ENCODE data around the gene CERS1.

Gene CERS1

DNA sequence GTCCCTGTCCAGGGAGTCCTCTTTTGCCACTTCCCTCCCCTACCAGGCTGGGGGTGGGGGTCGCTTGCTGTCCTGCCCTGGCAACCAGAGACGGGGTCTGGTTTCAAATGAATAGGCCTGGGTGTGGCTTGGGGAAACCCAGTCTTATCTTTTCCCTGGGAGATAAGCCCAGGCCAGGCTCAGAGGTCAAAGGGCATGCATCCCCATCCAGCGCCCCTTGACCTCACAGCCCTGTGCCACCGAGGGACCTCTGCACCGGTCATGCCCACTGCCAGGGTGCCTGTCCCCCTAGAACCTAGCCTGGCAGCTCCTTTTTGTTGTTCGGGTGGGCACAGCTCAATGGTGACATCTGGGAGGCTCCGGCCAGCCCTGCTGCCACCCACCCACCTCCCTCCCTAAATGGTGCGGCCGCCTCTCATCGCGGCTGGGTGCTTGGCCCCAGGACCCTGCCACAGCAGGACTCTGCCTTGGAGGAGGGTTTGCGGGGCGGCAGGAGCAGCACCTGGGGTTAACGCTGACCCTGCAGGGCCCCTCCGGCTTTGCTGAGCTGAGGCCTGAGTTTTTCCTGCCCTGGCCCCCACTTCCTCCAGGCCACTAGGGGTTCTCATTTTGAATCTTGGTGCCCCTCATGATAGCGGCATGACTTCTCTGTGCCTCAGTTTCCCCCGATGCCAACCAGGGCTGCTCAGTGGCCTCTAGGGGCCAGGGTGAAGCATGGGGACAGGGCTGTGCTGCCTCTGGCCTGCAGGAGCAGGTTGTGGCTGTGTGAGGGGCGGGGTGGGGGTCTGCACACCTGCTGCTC, 2.9 kb upstream of the CERS1 start:
- no peak for DNase-seq (ENCODE audit: low spot score)

DNA sequence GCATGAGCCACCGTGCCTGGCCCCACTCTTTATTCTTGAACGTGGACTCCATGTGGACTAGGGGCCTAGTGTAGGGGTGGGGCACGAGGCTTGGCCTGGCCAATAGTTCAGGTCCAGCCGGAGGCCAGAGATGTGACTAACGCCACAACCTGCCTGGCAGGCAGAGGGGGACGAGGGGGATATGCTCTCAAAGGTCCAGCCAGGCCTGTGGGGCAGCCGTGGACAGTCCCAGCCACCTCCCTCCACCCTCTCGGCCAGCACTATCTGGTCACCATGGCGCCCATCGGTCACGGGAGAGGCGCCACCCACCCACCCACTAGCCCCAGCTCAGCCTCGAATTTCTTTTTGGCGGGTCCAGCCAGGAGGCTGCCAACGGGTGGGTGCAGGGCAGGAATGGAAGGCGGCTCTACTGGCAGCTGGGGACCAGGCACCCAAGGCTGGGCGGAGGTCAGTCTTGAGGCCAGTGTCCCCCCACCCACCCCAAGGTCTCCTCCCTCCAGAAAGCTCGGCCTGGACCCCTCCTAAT, 2.2 kb upstream of the CERS1 start:
- DNase-seq (ENCODE audit: low spot score): no peak

DNA sequence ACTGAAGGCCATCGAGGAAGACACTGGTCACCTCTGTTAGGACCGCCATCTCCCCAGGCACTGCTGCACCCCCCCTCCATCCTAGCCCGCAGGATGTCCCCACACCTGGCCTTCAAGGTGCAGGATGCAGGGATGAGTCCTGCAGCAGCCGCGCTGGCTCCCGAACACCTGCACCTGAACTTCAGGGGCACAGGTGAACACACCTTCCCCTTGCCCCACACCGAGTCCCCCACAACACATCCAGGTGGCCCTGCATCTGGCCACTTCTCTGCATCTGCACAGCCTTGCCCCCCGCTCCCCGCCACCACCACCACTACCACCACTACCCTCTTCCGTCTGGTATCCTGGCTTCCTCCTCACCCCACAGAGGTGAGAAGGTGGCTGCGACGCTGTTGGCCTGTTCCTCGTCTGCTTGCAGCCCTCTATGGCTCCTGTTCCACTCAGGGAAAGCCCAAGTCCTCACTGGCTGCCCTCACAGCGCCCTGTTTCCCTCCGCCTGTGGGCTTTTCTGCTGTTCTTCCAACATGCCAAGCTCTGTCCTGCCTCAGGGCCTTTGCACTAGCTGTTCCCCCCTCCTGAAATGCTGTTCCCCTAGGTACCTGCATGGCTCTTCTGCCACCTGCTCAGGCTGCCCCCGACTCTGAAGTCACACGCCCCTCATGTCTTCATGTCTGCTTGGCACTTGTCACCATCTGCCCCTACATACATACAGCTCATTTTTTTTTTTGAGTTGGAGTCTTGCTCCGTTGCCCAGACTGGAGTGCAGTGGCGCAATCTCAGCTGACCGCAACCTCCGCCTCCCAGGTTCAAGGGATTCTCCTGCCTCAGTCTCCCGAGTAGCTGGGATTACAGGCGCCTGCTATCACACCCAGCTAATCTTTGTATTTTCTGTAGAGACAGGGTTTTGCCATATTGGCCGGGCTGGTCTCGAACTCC, 1.4 kb upstream of the CERS1 start:
- no peak for DNase-seq (ENCODE audit: low spot score)

DNA sequence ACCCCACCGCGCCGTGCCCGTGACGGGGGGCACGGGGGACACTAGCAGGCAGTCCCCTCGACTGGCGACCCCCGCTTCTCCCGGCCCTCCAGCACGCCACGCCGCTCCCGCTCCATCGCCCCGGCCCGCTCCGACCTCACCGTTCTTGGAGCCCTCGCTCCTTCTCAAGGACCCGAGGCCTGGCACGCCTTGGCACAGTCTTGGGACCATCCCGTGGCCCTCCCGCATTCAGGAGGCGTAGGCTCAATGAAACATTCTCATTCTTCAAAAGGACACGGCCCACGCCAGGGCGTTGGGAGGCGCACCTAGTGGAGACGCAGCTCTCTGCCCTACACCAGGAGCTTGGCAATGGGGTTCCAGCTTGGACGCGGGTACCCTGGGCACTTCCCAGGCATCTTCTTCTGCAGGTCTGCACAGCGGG, 473 bp upstream of the CERS1 start:
- DNase-seq (ENCODE audit: low spot score): no peak

DNA sequence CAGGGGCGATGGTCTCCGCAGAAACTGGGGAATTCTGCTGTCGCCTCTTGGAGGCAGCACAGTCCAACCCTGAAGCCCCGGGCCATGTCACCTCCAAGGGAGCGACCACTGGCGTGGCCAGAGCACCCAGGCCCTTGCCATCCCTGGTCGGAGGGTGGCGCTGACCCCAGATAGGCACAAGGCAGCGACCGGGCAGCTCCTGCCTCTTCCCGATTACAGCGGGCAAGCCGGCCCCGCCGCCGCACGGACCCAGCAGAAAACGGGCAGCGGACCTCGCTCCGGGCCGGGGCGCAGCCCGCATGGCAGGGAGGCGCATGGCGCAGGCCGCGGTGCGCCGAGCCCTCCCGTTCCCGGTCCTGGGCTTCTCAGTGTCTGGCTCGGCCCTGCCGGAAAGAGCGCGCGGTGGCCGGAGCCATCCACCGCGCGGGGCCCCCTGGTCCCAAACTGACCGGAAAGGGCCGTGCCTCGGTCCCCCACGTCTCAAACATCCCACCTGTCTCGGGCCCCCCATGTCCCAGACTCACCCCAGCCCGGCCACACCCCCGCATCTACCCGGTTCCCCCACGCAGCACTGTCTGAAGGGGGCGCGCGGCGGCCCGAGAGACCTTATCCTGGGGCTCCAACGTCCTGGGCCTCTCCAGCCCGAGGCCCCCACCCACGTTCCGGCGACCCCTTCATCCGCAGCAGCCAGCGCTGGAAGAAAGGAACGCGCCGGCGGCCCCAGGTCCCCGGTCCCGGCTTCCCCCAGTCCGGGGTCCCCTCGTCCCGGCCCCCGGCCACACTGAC, 727 bp downstream of the CERS1 start:
- no peak for DNase-seq (ENCODE audit: low spot score)

DNA sequence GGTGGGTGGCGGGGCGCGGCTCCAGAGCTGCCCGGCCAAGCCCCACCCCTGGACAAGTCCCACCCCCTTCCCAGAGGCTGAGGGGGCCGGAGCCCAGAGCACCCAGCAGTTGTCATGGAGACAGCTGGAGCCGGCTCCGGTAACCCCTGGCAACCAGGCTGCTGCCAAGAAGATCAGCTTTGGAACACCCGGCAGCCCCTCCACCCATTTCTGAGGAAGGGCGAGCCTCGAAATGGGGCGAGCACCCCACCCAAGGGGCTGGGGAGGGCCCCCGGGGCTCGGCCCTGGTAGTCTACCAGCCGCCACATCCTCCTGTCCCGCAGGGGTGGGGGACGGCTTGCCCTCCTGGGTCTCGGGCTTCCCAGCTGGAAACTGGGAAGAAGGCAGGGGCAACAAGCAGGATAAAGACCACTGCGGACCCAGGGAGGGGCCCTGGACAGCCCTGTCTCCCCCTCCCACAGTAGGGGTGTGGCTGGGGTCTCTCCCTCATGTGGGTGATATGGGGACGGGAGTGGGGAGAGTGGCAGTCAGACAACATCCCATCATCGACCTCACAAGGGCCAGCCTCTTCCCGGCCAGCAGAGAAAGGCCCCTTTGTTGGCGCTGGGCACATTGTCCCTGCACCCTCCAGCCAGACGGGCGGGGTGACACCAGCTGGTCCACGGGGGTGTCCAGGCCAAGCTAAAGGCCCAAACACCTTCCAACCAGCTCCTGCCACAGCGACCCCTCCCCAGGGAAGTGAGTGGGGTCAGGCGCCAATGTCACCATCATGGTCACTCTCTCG, 1.5 kb downstream of the CERS1 start:
- DNase-seq (ENCODE audit: low spot score): no peak

DNA sequence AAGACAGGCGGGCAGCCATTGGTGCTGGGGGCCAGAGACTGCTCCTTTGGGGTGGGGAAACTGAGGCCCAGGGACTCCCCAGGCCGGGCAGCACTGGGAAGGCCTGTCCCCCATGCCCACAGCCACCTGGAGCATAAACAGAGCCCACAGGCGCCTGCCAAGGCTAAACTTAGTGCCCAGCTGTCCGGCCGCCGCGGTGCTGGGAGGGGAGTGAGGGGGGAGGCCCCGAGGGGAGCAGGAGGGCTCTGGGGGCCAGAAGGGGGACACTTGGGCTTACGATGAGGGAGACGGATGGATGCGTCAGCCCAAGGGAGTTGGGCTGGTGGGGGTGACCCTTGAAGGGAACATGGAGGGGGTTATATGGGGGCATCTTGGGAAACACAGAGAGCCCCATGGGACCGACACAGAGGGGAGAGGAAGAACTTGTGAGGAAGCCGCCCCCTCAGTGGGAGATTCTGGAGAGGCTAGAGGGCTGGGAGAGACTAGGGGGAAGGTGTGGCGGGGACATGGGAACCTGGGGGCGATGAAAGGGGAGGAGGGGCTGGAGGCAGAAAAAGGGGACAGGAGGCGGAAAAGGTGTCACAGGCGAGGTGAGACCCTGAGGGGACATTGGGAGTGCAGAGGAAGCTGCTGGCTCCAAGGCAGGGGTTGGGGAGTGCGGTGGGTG, 2.2 kb downstream of the CERS1 start:
- DNase-seq (ENCODE audit: low spot score): no peak

DNA sequence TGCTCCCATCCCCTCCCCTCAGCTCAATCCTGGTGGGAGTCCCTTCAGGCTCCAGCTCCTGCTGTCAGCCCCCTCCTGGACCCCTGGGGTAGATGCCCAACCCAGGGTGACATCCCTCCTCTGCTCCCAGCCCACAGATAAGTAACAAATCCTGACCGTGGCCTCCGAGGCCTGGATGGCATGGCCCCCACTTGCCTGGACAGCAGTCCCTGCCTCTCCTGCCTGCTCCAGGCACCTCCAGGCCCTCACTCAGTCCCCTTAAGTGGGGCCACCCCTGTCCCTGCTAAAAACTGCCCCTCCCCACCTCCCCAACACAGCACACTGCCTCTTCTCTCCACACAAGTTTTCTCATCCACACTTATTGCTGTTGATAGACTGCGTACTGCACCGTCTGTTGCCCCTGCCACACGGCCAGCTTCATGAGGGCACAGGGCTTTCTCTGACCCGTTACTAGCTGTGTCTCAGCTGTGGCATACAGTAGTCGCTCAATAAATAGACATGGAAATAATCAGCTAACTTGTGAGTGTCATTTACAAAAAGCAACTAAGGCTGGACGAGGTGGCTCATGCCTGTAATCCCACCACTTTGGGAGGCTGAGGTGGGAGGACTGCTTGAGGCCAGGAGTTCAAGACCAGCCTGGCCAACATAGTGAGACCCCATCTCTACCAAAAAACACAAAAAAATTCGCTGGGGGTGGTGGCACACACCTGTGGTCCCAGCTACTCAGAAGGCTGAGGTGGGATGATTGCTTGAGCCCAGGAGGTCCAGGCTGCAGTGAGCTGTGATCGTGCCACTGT, 5.8 kb downstream of the CERS1 start:
- no peak for DNase-seq (ENCODE audit: low spot score)

DNA sequence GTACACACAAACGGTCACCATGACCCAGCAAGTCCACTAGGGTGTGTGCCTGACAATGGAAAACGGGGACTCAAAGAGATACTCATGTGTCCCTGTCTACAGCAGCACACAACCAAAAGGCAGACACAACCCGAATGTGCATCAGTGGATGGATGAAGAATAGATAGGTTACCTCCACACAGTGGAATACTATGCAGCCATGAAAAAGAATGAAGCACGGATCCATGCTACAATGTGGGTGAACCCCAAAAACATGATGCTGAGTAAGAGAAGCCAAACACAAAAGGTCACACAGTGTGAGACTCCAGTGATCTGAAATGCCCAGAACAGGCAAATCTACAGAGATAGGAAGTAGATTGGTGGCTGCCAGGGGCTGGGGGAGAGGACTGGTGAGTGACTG, 9.0 kb downstream of the CERS1 start:
- no peak for DNase-seq (ENCODE audit: low spot score)

DNA sequence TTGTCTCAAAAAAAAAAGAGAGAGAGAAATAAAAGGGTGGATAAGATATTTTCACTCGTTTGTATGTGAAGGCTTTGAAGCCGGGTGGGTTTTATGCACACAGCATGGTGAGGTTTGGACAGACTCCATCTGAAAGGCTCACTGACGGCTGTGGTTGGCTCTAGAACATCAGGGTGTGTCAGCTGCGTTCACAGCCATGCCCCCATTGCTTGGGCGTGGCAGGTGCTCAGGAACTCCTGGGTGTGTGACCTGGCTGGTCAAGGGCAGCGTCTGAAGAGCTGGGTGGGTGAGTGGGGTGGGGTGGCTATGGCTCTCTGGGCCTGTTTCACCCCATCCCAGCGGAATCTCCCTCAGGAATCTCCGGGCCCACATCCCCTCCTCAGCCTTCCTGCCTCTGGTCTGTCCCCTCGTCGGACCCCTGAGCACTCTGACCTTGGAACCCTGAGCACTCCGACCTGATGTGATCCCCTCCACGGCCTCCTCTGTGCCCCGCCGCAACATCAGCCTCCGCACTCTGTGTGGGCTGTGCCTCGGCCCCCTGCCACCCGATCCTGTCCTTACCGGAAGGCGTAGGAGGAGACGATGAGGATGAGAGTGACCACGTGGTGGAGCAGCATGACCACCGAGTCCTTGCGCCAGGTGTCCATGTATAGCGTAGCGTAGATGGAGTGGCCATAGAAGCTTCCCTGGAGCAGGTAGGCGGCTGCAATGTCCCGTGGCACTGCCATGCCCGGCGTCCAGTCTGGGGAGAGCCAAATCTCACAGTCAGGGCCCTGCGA, 12.2 kb downstream of the CERS1 start:
- no peak for DNase-seq (ENCODE audit: low spot score)

DNA sequence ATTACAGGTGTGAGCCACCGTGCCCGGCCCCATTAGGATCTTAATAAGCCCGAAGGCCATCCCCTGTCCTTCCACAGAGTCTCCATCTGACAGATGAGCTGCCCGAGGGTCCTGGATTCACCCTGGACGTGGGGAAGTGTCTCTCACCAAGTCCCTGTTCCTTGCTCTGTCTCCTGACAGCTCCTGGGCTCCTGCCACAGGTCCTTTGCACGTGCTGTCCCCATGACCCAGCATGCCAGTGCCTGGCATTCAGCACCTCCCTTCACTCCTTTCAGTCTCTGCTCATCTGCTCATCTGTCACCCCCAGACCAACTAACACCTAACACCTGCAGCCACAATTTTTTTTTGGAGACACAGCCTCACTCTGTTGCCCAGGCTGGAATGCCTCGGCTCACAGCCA, 14.5 kb downstream of the CERS1 start:
- no peak for DNase-seq (ENCODE audit: low spot score)

DNA sequence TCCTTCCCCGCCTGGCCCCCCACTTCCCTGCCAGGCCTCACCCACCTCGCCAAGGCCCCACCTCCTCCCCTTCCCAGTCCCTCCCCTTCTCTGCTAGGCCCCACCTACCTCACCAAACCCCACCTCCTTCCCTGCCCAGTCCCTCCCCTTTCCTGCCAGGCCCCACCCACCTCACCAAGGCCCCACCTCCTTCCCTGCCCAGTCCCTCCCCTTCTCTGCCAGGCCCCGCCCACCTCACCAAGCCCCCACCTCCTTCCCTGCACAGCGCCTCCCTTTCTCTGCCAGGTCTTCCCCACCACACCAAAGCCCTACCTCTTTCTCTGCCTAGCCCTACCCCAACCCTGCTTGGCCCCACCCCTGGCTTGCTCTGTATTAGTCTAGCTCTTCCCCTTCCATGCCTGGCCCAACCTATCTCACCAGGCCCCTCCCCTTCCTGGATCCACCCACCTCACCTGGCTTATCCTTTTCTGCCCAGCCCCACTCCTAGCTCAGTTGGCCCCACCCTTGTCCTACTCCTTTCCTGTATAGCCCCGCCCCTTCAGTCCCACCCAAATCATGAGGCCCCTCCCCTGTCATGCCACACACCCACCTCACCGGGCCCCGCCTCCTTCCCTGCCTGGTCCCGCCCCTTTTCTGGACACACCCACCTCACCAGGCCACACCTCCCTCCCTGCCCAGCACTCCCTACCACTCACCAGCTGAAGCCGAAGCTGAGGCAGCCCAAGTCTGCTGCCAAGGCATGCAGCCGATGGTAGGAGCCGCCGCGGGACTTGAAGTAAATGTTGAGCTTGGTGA, 16.2 kb downstream of the CERS1 start:
- DNase-seq (ENCODE audit: low spot score): peak; percentile 71

DNA sequence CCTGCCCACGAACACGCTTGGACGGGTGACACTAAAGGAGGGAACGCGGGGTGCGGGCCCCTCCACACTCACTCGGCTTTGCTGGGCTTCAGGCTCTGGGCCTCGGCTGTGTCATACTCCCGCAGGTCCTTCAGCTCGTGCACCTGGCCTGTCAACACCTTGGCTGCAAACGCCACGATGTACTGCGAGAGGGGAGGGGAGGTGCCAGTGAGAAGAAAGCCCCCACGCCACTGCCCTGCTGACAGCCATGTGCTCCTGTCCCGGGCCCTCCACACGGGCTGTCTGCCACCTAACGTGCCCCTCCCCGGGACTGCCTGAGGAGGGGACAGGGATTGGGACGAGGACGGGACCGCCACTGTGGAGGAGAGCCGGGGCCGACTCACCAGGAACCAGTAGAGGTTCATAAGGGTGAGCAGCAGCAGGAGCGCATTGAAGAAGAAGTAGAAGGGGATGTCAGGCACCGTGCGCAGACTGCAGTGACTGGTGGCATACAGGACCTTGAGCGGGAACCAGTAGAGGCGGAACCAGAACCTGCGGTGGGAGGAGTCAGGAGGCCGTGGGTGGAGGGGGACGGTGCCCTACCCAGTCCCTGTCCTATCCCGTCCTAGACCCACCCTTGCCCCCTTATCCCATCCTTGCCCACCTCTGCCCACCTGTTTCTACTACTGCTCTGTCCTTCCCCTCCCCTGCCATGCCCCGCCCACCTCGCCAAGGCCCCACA, 16.9 kb downstream of the CERS1 start:
- DNase-seq (ENCODE audit: low spot score): no peak

DNA sequence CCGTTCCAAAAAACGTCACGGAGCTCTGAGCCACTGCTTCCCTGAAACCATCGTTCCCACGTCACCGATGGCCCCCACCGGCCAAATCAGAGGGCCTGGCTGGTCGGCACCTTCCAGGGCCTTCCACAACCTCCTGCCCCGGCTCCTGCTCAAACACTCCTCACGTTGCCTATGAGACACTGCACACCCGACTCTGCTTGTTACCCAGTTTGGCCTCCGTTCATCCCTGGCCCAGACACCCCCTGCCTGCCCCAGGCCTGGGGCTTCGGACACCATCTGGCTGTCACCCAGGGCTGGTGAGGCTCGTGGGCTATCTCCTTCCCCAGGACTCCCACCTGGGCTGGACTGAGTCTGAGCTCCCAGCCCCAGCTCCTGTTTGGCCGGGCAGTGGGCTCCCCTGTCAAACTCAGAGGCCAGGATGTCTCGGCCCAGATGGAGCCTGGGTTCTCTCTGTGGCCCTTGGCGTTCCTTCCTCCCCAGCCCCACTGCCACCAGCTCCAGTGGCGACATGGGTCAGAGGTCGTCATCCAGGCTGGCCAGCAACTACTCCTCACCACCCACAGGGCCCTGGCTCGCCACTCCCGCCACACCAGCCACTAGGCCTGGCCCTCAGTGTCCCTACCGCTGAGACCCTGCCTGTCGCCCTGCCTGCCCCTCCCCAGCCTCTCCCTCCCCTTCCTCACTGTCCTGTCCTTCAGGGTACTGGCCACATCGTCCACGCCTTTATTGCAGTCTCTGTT, 17.7 kb downstream of the CERS1 start:
- no peak for DNase-seq (ENCODE audit: low spot score)

DNA sequence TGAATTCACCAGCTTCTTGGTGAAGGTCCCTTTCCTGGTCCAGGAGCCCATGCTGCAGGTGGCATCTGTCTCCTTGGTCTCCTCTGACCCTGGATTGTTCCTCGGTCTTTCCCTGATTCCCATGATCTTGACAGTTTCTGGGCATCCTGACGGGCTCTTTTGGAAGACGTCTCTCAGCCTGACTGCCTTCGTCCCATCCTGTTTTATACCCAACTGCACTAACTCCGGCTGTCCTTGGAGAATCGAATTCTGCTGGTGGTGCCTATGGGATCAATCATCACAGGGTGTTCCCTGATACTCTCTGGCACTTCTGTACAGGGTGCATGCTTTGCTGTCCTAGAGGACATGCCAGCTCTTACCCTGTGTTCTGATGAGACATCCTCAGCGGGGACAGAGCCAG, 19.1 kb downstream of the CERS1 start:
- DNase-seq (ENCODE audit: low spot score): no peak

DNA sequence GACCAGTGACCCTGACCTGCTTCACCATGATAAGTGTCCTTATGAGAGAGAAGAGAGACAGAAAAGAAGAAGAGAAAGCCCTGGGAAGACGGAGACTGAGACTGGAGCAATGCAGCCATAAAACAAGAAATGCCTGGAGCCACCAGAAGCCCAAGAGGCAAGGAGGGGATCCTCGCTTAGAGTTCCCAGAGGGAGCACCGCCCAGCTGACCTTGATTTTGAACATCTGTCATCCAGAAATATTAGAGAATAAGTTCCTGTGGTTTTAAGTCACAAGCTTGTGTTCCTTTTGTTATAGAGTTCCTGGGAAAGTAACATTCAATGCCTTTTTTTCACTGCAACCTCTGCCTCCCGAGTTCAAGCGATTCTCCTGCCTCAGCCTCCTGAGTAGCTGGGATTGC, 20.2 kb downstream of the CERS1 start:
- no peak for DNase-seq (ENCODE audit: low spot score)

DNA sequence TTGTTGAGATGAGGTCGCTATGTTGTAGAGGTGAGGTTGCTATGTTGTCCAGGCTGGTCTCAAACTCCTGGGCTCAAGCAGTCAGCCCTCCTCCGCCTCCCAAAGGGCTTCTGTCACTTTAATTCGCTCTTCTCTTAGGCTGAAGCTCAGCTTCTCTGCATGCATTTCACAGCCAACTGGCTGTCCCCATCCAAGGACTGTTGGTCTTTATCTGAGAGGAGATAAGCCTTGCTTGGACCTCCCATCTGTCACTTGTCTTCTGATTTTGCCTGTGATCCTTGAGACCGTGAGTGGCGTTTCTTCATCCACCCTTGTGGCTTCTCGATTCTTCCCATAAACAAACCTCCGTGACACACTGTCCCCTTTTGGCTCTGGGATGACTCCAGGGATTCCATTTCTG, 24.4 kb downstream of the CERS1 start:
- no peak for DNase-seq (ENCODE audit: low spot score)
